Loucy (cell line): ENCODE measurements around the gene SOD2.

Source experiments
- EZH2phosphoT487 ChIP-seq: fragments of 200-600 bp; IDR thresholded peaks from 2 replicates; pipeline ENCODE4 v1.6.1; 2018; ENCODE audit warnings: antibody characterized with exemption, mild to moderate bottlenecking, moderate library complexity, borderline replicate concordance
- TF ChIP-seq, protein P1 (sequence below): fragments of 200-600 bp; sonication (generic); conservative IDR thresholded peaks from 2 replicates; pipeline ENCODE4 v1.5.1; 2014; ENCODE audit warnings: mild to moderate bottlenecking, antibody characterized with exemption, low read length

DNA sequence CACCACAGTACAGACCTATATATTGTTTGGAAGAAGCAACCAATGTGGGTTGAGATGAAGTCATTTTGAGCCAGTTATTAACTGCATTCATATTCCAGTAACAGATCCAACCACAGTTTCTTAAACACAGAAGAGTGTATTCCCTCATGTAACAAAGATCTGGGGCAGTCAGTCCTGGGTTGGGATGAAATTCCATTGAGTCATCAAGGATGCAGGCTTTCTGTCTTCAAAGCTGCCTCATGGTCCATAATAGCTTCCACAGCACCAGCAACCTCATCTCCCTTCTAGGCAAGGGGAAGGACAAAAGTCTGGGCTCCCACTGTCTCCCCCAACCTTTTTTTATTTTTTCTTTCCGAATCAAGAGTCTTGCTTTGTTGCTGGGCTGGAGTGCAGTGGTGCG is 2.9 kb upstream of the SOD2 start:
- TF ChIP-seq, protein P1, sequence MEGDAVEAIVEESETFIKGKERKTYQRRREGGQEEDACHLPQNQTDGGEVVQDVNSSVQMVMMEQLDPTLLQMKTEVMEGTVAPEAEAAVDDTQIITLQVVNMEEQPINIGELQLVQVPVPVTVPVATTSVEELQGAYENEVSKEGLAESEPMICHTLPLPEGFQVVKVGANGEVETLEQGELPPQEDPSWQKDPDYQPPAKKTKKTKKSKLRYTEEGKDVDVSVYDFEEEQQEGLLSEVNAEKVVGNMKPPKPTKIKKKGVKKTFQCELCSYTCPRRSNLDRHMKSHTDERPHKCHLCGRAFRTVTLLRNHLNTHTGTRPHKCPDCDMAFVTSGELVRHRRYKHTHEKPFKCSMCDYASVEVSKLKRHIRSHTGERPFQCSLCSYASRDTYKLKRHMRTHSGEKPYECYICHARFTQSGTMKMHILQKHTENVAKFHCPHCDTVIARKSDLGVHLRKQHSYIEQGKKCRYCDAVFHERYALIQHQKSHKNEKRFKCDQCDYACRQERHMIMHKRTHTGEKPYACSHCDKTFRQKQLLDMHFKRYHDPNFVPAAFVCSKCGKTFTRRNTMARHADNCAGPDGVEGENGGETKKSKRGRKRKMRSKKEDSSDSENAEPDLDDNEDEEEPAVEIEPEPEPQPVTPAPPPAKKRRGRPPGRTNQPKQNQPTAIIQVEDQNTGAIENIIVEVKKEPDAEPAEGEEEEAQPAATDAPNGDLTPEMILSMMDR, result no peak
- TF ChIP-seq EZH2phosphoT487, result no peak
